Measurements from ENCODE around the gene LAMTOR2.

Gene LAMTOR2

DNA sequence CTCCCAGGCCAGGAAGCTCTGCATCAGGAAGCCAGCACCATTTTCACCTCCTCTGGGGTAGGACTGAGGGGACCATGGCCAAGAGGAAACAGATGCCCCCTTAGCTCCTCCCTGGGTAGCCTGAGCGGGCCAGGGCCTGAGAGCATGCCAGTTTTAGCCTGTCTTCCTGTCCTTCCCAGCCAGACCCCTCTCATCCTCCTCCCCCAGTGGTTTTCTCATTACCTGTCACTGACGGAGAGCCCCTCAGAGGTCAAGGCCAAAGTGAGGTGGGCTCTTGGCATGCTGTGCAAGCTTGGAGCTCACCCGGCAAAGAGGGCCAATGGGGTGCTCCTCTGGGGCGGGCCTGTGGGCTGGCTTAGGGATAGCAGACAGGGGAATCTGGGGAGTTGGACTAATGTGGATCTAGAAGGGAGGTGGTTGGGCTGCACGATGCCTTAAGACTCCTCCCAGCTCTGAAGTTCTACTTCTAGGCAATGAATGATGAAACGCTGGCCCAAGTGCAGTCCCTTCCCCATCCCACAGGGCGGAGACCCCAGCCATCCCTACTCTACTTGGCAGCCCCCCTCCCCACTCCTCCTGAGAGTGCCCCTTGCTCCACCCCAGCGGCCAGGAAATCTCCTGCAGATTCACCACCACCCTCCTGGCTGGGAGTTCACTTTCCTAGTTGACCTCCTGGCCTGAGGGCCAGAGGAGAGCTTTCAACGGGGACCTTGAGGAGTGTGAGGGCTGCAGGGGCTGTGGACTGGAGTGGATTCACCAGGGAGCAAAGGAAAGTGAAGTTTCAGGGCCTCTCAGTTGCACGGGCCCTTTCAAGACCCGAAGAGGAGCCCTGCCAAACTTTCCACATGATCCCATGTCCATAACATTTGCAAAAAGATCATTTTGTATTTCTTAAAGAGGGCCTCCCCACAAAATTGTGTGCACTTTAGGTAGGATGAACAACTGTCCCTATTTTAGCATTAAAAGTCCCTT lies 50.6 kb downstream of the LAMTOR2 start:
- Histone ChIP-seq H3K27me3 (ENCODE audit: low read length) (no peaks in the 10 kb centered on the region), H3K9me3 (ENCODE audit: insufficient read depth, low read length) (no peaks in the 10 kb centered on the region), H3F3A (ENCODE audit: insufficient read depth) (peaks cover 11% of the 10 kb centered on the region; the same call in 1 of the 2 replicates), H3K79me2 (ENCODE audit: insufficient read depth, low read length) (no peaks in the 10 kb centered on the region), H4K20me1 (ENCODE audit: low read depth, low read length) (no peaks in the 10 kb centered on the region), H3K4me3 (ENCODE audit: insufficient read depth, low read length, poor library complexity, severe bottlenecking) (peak overlapping the region; percentile 48), H3K27ac (ENCODE audit: low read depth, low read length) (no peak overlapping the region), H3K9me2 (replicated peaks; ENCODE audit: insufficient read depth, low read length) (no peaks in the 10 kb centered on the region), H3K36me3 (ENCODE audit: low read length) (no peaks in the 10 kb centered on the region), H3K9ac (ENCODE audit: low read length) (peak overlapping the region; percentile 57), H3K4me2 (ENCODE audit: low read depth, low read length, poor library complexity, severe bottlenecking) (peak overlapping the region; percentile 69), H2AFZ (ENCODE audit: low read depth, low read length, severe bottlenecking) (peak overlapping the region; percentile 65)
- TF ChIP-seq EZH2phosphoT487 (conservative IDR thresholded peaks at IDR 0.05; ENCODE audit: low read length) (no peak), CTCF (IDR thresholded peaks at IDR 0.05; ENCODE audit: insufficient read depth, low read length, poor library complexity, severe bottlenecking) (no peak)

DNA sequence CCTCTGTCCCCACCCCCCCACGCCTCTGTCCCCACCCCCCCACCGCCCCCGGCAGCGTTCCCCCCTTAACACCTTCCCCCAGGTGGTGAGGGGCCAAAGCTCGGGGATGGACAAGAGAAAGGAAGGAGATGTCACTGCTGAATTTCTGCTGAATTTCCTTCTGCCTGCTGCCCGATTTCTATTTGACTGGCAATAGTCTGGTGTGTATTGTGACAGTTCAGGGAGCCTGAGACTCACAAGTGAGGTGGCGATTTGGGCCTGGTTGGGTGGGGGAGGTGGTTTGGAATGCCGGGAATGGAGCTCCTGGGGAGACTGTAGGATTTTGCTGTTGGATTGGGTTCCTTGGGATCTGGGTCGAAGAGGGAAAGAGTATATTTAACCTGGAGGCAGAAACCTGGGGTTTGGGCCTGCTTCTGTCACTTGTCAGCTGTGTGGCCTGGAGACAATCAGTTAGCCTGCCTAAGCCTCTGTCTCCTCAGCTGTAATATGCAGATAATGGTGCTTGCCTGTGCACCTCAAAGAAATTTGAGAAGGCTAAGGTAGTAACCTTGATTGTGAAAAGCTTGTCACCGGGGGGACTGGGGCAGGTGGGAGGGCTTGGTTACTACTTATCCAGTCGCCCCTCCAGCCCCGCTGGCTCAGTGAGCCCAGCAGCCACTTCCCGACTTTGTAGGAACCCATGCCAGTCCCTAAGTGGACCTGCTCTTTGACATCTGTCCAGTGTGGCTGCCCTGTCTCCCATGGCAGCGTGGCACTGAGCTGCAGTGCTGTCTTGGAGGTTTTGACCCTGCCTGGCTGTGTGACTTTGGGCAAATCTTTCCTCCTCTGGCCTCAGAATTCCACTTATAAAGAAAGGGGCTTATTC lies 52.3 kb downstream of the LAMTOR2 start:
- TF ChIP-seq EZH2phosphoT487 (conservative IDR thresholded peaks at IDR 0.05; ENCODE audit: low read length) (no peak), CTCF (IDR thresholded peaks at IDR 0.05; ENCODE audit: insufficient read depth, low read length, poor library complexity, severe bottlenecking) (no peak)
- Histone ChIP-seq H3K79me2 (ENCODE audit: insufficient read depth, low read length) (no peaks in the 10 kb centered on the region), H3K9ac (ENCODE audit: low read length) (no peak overlapping the region), H4K20me1 (ENCODE audit: low read depth, low read length) (no peaks in the 10 kb centered on the region), H3K9me2 (replicated peaks; ENCODE audit: insufficient read depth, low read length) (no peaks in the 10 kb centered on the region), H3K27me3 (ENCODE audit: low read length) (no peaks in the 10 kb centered on the region), H3F3A (ENCODE audit: insufficient read depth) (peaks cover 11% of the 10 kb centered on the region; the same call in 1 of the 2 replicates), H2AFZ (ENCODE audit: low read depth, low read length, severe bottlenecking) (no peak overlapping the region), H3K36me3 (ENCODE audit: low read length) (no peaks in the 10 kb centered on the region), H3K4me2 (ENCODE audit: low read depth, low read length, poor library complexity, severe bottlenecking) (peak overlapping the region; percentile 20), H3K4me3 (ENCODE audit: insufficient read depth, low read length, poor library complexity, severe bottlenecking) (no peak overlapping the region), H3K27ac (ENCODE audit: low read depth, low read length) (peak overlapping the region; percentile 45; the same call in 1 of the 2 replicates), H3K9me3 (ENCODE audit: insufficient read depth, low read length) (no peaks in the 10 kb centered on the region)

- Histone ChIP-seq H3K9me3 (ENCODE audit: insufficient read depth, low read length) (no peaks in the 10 kb centered on the region), H3K4me3 (ENCODE audit: insufficient read depth, low read length, poor library complexity, severe bottlenecking) (no peak overlapping the region), H3K9me2 (replicated peaks; ENCODE audit: insufficient read depth, low read length) (no peaks in the 10 kb centered on the region), H3K4me2 (ENCODE audit: low read depth, low read length, poor library complexity, severe bottlenecking) (no peak overlapping the region), H4K20me1 (ENCODE audit: low read depth, low read length) (no peaks in the 10 kb centered on the region), H3K27me3 (ENCODE audit: low read length) (no peaks in the 10 kb centered on the region), H3K27ac (ENCODE audit: low read depth, low read length) (no peak overlapping the region), H3K9ac (ENCODE audit: low read length) (no peak overlapping the region), H3K79me2 (ENCODE audit: insufficient read depth, low read length) (no peaks in the 10 kb centered on the region), H3F3A (ENCODE audit: insufficient read depth) (peaks cover 11% of the 10 kb centered on the region; the same call in 1 of the 2 replicates), H2AFZ (ENCODE audit: low read depth, low read length, severe bottlenecking) (no peak overlapping the region), H3K36me3 (ENCODE audit: low read length) (no peaks in the 10 kb centered on the region)
- no peak for TF ChIP-seq CTCF (IDR thresholded peaks at IDR 0.05; ENCODE audit: insufficient read depth, low read length, poor library complexity, severe bottlenecking)
- TF ChIP-seq EZH2phosphoT487 (conservative IDR thresholded peaks at IDR 0.05; ENCODE audit: low read length), result no peak
Measured at GRCh38 chr1:156108057-156108456, 53.5 kb downstream of the LAMTOR2 start.

All from SU-DHL-6 (cell line).